GM18519 (cell line): ENCODE data around the gene HLA-B.

Experiments
- ATAC-seq: cut with Tn5 transposase; IDR thresholded peaks from one replicate; pipeline ENCODE4 v1.9.1; 2021; ENCODE audit warnings: mild to moderate bottlenecking, moderate library complexity; ENCODE audit not compliant: unreplicated experiment, low FRiP score

Gene HLA-B

DNA sequence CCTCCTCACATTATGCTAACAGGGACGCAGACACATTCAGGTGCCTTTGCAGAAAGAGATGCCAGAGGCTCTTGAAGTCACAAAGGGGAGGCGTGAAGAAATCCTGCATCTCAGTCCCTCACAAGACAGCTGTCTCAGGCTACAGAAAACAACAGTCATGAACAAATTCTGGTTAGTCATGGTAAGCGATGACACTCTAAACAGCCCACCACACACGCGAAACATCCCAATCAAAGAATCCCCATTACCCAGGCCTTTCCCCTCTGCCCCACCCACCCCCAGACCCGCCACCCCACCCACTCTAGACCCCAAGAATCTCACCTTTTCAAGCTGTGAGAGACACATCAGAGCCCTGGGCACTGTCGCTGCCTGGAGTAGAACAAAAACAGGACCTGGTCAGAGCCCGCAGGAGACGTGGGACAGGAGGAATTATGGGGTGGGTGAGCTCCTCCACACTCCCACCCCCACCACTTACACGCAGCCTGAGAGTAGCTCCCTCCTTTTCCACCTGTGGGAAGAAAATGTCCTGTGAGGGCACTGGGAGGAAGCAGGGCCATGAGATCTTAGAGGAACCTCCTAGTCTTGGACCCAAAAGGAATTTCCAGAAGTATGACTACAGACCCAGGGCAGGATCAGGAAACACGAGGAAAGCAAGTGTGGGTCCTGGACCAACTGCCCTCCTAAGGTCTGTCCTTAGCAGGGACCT lies 2.7 kb downstream of the HLA-B start:
- no peak for ATAC-seq

DNA sequence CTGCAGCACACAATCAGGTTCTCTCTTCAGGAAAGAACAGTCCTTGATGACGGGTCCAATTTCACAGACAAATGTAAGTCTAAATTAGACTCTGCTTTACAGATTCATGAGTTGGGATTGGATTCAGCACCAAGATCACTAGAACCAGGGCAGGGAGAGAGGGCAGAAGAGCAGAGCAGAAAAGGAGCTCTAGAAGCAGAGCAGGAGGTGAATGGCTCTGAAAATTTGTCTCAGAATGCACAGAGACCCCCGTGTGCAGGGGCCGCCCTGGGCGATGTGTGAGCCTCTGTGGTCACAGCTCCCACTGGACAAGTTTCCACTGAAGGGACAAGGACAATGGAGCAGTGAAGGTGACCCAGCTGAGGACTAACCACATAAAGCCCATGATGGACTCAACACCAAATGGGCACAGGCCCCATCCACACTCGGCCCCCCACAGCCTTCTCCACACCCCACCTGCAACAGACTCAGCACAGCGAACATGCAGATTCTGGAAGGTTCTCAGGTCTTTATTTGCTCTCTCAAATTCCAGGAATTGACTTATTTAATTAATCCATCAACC lies 3.5 kb downstream of the HLA-B start:
- no peak for ATAC-seq

DNA sequence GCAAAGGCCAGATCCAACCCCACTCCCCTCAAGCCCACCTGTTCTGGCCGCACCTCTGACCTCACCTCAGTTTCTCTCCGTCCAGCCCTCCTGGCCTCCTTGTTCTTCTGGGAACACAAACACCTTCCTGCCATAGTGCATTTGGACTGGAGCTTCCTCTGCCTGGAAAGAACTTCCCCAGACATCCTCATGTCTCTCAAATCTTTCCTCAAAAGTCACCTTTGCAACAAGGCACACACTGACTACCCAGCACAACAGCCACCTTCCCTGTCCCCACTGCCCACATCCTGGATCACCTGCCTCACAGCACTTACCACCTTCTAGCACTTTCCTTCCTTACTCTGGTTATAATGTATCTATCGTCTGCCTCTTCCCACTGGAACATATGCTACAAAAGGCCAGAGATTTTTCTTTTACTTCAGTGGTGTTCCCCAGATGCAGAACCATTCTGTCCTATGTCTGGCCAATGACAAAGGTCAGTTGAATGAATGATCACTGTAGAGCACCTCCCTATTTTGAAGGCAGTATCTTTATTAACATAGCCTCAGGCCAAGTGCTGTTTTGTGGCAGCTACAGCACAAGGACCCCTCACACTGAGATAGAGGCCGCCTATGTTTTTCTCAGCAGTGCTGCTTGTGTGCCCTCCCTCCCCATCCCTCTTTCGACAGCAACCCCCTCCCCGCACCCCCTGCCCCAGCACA lies 4.1 kb downstream of the HLA-B start:
- no peak for ATAC-seq

DNA sequence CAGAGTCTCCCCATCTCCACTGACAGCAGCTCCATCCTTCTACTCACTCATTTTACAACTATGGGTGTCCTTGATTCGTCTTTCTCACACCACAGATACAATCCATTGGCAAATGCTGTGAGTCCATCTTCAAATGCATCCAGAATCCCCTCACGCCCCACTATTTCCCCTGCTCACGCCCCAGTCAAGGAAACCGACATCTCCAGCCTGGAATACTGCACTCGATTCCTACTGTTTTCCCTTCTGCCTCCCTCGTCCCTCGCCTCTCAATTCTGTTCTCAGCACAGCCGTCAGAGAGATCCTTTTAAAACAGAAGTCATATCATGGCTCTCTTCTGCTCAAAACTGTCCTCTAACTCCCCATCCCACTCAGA lies 4.7 kb downstream of the HLA-B start:
- ATAC-seq, result no peak

DNA sequence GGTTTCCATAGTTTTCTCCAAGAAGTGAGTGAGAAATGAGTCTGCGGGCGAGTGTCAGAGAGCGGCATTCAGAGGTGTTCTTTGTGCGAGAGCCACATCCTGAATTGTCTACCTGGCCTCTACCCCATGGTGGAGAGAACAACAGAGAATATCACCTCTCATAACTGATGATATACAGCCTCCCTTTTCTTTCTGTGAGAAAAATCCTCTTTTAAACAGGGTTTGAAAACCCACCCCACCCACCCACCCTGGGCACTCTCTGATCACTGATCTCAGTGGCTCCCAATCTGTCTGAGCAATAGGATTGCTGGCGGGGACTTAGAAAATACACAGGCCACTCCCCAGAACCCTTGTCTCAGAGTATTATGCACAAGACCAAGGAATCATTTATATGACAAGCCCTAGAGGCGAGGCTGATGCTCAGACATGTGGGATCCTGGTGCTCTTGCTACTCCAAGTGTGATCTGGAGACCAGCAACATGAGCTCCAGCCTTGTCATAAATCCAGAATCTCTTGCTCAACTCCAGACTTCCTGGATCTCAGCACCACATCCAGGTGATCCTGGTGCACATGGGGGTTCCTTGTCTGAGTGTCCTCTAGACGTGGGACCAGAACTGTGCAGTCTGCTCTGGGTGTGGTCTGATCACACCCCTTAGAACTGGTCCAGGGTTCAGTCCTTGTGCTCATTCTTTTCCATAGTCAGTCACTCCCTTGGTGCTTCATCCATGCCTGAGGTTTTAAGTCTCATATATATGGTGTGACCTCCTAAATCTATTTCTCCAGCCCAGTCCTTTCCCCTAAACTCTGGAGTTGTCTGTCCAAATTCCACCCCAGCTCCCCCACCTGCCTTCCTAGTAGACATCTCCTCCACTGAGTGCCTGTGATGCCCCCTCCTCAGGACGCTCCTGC lies 5.3 kb downstream of the HLA-B start:
- no peak for ATAC-seq

DNA sequence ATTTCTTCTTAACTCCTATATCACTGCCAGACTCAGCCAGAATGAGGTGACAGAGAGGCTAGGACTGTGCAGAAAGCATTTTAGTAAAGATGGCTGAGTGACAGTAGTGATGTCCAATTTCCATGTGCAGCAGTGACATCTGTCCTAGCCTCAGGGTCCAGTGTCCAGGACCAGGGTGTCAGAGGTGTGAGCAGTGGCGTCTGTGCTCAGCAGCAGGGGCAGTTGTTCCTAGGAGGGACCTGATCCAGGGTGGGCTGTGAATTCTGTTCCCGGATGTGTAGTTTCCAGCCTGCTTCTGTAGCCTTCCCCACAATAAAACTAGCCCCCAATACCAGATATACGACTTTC lies 6.0 kb downstream of the HLA-B start:
- no peak for ATAC-seq

DNA sequence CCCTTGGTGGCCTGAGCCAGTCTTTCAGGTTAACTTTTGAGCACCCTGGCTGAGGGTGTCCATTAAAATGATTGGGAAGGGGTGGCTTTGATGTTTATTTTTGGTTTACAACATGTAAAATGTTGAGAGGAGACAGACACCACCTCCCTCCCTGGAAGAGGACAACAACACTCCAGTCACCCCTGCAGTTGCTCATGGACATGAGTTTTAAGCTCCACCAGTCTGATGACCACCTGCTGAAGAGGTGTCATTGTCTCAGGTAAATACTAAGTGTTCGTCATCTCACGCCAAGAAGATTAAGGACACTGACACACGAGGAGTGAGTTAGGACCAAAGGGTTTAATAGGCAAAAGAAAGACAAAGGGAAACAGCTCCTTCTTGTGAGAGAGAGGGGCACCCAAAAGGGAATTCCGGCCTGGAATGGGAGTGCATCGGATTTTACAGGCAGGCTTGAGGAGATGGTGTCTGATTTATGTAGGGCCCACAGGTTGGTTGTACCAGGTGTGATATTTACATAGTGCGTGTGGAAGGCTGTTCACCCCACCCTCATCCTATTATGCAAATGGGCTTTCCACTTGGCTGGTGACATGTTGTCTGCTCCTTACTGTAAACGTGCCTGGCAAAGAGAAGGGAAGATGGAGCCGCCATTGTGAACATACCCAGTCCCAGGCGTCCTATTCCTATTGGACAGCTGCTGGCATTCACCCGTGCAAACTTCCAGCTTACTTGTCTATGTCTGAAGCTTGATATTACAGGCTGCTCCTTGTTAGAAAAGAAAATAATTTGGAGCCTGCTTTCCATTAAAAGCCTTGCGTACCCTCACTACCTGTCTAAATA lies 6.6 kb downstream of the HLA-B start:
- no peak for ATAC-seq

DNA sequence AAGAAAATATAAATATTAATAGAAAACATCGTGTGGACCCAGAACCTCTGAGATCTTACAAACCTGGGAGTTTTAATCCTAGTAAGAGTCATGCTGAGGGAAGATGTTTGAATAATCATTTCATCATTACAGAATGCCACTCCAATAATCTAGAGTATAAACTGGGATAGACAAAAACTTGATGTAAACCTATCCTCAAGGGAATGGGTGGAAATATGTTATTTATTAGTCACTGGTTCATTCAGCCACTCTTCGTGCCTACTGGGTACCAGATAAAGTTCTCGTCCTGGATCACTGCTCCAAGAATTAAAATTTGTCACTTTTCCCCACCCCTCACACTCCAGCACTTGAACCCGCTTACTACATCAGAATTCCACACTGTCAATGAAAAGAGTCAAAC lies 7.7 kb downstream of the HLA-B start:
- no peak for ATAC-seq

DNA sequence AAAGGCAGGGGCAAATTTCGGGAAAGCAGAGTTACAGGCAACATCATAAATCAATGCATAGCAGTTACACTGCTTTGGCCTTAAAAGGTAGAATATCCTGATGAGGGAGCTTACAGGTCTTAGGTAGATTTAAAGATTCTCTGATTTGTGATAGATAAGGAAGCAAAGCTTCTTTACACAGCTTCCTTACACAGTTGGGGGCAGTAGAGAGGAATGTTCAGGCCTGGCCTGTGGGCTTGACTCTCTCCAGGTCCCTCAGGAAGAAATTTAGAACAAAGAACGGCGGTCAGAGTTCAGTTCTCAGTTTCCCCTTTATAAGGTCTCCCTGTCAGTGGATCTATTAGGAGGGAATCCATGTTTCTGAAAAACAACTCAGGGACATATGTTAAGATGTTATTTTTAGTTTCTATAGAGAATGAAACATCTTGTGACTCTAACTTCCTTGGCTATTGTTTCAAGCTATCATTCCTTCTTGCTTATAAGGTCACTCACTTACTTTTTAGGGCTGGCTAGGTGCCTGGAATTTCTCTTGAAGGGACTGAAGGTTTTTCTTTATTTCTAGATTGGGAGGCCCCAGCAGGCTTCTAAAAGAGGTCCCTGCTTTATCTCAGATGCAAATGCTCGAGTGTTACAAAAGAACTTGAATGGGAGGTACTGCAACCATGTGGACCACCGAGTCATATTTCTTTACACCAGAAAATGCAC lies 11.8 kb downstream of the HLA-B start:
- no peak for ATAC-seq

DNA sequence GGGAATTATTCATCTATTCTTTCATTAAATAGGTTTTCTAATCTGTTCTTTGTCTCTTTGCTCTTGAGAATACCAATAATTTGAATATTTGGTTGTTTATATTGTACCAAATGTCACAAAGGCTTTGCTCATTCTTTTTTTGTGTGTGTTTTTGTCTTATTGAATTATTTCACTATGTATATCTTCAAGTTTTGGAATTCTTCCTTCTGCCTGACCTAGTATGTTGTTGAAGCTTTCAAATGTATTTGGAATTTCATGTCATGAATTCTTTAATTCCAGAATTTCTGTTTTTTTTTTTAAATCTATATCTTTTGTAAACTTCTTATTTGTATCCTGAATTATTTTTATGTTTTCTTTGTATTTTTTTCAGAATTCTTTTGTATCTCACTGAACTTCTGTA lies 16.8 kb downstream of the HLA-B start:
- no peak for ATAC-seq

DNA sequence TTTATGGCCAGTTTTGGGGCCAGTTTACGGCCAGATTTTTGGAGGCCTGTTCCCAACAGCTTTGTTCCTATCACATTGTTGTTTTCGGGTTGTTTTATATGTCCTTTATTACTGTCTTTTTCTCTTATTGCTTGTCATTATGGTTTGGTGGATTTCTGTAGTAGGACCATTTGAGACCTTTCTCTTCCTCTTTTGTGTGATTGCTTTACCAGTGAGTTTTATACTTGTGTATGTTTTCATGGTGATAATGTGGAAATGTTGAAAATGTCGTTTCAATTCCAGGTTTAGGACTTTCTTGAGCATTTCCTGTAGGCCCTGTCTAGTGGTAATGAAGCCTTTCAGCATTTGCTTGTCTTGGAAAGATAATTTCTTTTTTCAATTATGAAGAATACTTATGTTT lies 17.8 kb downstream of the HLA-B start:
- ATAC-seq, result no peak

DNA sequence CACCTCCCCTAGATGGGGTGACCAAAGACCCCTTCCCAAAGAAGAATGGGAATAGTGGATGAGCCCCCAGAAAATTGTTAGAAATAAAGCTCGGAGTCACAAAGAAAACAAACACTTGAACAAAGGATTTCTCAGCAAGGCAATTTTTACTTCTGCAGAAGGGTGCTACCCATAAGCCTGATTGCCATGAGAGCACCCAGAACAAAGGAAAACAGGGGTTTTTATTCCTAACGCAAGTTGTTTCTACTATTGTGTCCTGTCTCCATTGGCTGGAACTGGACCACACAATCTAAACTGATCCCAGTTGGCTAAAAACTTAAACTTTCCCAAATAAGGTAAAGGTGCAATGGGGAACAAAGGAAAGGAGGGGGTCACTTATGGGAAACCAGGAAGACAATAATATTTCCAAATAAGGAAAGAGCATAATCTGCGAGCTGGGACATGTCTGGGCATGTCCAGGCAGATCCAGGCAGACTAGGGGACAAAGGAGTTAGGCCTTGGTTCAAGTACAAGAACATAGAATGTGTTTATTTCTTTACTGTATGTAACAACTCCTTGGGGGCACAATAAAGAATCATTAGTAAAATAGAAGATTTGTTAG lies 20.0 kb downstream of the HLA-B start:
- ATAC-seq, result no peak

DNA sequence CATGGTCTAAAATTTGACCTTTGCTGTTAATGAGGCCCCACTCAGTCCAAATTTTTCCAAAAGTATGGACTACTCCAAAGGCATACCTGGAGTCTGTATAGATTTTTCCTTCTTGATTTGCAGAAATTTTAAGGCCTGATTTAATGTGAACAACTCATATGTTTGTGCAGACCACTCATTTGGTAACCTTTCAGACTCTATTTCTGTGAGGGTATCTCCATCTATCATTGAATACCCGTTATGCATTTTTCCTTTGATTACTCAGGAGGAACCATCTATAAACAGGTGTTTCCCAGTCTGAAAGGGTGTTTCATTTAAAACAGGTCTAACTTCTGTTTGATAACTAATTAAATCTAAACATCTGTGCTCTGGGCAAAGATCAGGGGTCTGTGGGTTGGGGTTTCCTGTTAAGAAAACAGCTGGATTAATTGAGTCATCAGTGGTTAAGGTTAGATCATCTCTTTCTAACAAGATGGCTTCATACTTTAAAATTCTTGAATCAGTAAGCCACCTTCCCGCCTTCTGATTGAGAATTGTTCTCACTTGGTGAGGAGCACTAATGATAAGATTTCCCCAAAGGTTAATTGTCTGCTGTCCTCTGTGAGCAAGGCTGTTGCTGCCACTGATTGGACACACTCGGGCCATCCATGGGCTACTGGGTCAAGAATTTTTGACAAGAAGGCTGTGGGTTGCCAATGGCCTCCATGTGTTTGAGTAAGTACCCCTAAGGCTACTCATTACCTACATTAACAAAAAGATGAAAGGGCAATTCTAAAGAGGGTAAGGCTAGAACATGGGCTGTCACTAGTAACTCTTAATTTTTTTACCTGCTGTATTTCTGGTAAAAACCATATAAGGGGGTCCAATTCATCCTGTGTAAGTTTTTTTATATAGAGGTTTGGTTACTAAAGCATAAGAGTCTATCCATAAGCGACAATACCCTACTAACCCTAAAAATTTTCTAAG lies 24.1 kb downstream of the HLA-B start:
- ATAC-seq, result no peak

DNA sequence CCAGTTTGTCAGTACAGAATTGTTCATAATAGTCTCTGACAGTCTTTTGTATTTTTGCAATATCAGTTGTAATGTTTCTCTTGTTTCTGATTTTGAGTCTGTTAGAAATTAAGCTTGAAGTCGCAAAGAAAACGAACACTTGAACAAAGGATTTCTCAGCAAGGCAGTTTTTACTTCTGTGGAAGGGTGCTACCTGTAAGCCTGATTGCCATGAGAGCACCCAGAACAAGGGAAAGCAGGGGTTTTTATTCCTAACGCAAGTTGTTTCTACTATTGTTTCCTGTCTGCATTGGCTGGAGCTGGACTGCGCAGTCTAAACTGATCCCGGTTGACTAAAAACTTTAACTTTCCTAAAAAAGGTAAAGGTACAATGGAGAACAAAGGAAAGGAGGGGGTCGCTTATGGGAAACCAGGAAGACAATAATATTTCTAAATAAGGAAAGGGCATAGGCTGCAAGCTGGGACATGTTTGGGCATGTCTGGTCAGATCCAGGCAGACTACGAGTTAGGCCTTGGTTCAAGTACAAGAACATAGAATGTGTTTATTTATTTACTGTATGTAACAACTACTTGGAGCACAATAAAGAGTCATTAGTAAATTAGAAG lies 28.5 kb downstream of the HLA-B start:
- no peak for ATAC-seq

DNA sequence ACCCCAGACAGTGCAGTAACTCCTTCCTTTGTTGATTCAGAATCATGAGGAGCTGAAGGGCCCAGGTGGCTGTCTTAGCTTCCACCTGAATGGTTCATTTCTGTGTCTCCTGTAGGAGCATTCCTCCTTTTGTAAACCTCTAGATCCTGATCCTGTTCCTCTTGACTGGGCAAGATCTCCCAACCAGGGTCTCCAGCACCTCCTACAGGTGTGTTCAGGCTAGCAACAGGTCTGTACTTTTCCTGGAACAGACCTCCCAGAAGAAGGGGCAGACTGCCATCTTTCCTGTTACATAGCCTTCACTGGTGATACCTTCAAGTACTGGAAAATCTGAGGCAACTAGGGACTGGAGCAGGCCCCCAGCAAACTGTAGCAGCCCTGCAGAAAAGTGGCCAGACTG lies 35.2 kb downstream of the HLA-B start:
- ATAC-seq, result no peak

DNA sequence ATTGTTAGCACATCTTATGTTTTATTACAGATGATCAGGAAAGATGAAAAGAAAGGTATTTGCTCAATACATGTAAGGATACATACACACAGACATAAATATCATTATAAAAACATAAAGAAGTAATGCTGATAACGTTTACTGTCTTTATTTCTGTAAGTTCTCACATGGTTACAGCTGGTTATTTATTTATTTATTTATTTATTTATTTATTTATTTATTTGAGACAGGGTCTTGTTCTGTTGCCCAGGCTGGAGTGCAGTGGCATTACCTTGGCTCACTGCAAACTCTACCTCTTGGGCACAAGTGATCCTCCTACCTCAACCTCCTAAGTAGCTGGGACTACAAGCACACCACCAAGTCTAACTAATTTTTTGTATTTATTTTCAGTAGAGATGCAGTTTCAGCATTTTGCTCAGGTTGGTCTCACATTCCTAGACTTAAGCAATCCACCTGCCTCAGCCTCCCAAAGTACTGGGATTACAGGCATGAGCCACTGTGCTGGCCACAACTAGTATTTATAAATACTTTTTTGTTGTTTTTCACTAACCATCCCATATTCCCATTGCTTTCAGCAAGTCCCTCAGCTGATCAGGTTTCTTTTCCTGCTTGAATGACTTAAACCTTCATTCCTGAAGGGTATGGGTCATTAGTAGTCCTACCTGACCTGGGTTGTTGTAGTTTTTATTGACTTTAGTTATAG lies 35.8 kb downstream of the HLA-B start:
- ATAC-seq, result no peak

DNA sequence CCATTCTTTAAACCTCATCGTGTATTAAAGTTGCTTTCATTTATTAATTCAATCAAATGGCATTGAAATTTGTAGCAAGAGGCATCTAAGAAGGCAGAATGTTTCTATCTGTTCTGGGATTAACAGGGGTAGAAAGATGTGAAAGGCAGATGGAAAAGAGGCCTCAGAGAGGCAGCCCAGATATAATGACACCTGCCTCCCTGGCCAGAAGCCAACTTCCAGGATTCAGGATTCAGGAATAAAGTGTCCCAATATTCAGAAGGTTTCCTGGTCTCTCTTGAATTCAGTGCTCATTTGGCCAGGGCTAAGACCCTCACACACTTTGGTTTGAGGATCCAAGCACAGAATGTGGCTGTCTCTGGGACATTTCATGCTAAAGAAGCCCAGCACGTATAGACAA lies 39.9 kb downstream of the HLA-B start:
- no peak for ATAC-seq
